OCI-LY3 (cell line): ENCODE results near the gene GPR27.

Source experiments
- H2AFZ ChIP-seq: fragments of 200-600, 300-600 bp; shearing (Covaris generic); 2 replicates; pipeline ENCODE4 v1.6.0; 2014; ENCODE audit warnings: antibody characterized with exemption, low read depth, low read length
- H3K27ac ChIP-seq: fragments of 200-600, 300-600 bp; sonication (generic); 2 replicates; pipeline ENCODE4 v1.5.1; 2014; ENCODE audit warnings: mild to moderate bottlenecking, low read length, moderate library complexity, mixed read lengths
- H3K27me3 ChIP-seq: fragments of 200-600, 300-600 bp; sonication (generic); 2 replicates; pipeline ENCODE4 v1.6.1; 2014; ENCODE audit warnings: low read depth, low read length, mixed read lengths
- H3K36me3 ChIP-seq: fragments of 200-600, 300-600 bp; sonication (generic); replicated peaks from 2 replicates; pipeline ENCODE3; 2014; ENCODE audit warnings: low read depth, low read length, mixed read lengths
- H3K4me1 ChIP-seq: fragments of 300-600, 200-600 bp; sonication (generic); 2 replicates; pipeline ENCODE4 v1.6.1; 2014; ENCODE audit warnings: low read length, mixed read lengths
- H3K4me2 ChIP-seq: fragments of 200-600, 300-600 bp; sonication (generic); 2 replicates; pipeline ENCODE4 v1.6.1; 2014; ENCODE audit warnings: low read length, mixed read lengths
- H3K4me3 ChIP-seq: fragments of 300-600, 200-600 bp; sonication (generic); 2 replicates; pipeline ENCODE4 v1.5.1; 2014; ENCODE audit warnings: antibody characterized with exemption, mild to moderate bottlenecking, low read length, moderate library complexity
- H3K79me2 ChIP-seq: fragments of 300-600, 200-600 bp; shearing (Covaris generic); 2 replicates; pipeline ENCODE4 v1.6.1; 2014; ENCODE audit warnings: mild to moderate bottlenecking, low read length, mixed read lengths
- H3K9ac ChIP-seq: fragments of 300-600, 200-600 bp; shearing (Covaris generic); 2 replicates; pipeline ENCODE4 v1.6.0; 2014; ENCODE audit warnings: mild to moderate bottlenecking, low read length, moderate library complexity
- H3K9me3 ChIP-seq: fragments of 200-600, 300-600 bp; shearing (Covaris generic); 2 replicates; pipeline ENCODE4 v1.6.1; 2014; ENCODE audit warnings: low read length, mixed read lengths; ENCODE audit not compliant: insufficient read depth
- H4K20me1 ChIP-seq: fragments of 200-600, 300-600 bp; sonication (generic); 2 replicates; pipeline ENCODE4 v1.6.1; 2016; ENCODE audit warnings: low read length, mixed read lengths; ENCODE audit not compliant: insufficient read depth
- EZH2phosphoT487 ChIP-seq: fragments of 200-600 bp; shearing (Covaris generic); IDR thresholded peaks from 2 replicates; pipeline ENCODE4 v1.6.1; 2018; ENCODE audit warnings: antibody characterized with exemption, mixed run types, low read depth
- TF ChIP-seq, protein P1 (sequence below): fragments of 200-600, 300-600 bp; sonication (generic); IDR thresholded peaks from 2 replicates; pipeline ENCODE4 v1.5.1; 2014; ENCODE audit warnings: antibody characterized with exemption, low read length, low read depth

Gene GPR27

DNA sequence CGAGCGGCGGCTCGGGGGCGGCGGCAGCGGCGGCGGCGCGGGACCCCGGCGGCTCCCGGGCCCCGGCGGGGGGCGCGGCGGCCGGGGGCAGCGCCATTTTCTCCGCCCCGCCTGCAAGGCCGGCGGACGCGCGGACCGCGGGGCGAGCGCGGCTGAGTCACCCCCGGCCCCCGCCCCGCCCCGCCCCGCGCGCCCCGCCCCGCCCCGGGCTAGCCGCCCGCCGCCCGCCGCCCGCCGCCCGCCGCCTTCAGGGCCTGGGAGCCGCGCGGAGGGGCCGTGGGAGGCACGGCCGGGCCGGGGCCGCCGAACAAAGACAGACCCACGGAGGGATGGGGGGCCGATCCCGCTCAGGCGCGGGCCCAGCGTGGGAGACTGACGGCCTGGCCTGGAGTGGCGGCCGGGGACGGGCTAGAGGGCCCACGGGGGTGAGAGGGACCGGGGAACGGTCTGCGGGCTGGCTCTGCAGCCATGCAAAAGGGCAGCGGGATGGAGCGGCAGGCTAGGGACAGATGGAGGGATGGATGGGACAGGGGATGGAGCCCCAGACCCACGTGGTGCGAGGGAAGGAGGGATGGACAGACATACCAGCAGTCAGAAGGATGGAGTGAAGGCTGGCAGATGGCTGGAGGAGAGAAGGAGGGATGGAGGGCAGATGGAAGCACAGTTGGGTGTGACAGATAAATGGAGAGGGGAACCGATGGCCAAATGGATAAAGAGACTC is 28.2 kb upstream of the GPR27 start, which contains the start of gene EIF4E3:
Gene EIF4E3 (minus strand): TSS at position 132 of the 721 bp plus-strand sequence. CDS start 35 bp downstream, at position 97.
- no peak for TF ChIP-seq EZH2phosphoT487

GRCh38 chr3:71726146-71726545 is 27.5 kb upstream of the GPR27 start:
- Histone ChIP-seq H4K20me1 (no peaks in the 10 kb centered on the region), H3K79me2 (no peaks in the 10 kb centered on the region), H3K9me3 (no peaks in the 10 kb centered on the region), H3K4me1 (peaks cover 13% of the 10 kb centered on the region), H3K36me3 (no peaks in the 10 kb centered on the region), H2AFZ (no peak overlapping the region), H3K27ac (no peak overlapping the region), H3K27me3 (peaks cover 70% of the 10 kb centered on the region), H3K4me2 (no peak overlapping the region), H3K9ac (no peak overlapping the region), H3K4me3 (no peak overlapping the region)
- TF ChIP-seq EZH2phosphoT487: no peak

More for the DNA sequence above, 28.2 kb upstream of the GPR27 start, which contains the start of gene EIF4E3:
- peak within 1 kb of the TSS; percentile 38 for H3K9ac ChIP-seq
- peak within 1 kb of the TSS; percentile 99 for H3K4me2 ChIP-seq
- H3K4me3 ChIP-seq: peak within 1 kb of the TSS; percentile 81
- H3K36me3 ChIP-seq: no peaks in the 10 kb centered on the region
- peaks cover 13% of the 10 kb centered on the region for H3K4me1 ChIP-seq
- H3K27me3 ChIP-seq: peaks cover 77% of the 10 kb centered on the region
- no peaks in the 10 kb centered on the region for H3K9me3 ChIP-seq
- H3K27ac ChIP-seq: no peak within 1 kb of the TSS
- no peaks in the 10 kb centered on the region for H3K79me2 ChIP-seq
- peak within 1 kb of the TSS; percentile 39 for H2AFZ ChIP-seq
- no peaks in the 10 kb centered on the region for H4K20me1 ChIP-seq

- Histone ChIP-seq H3K4me3 (no peak overlapping the region), H3K4me2 (no peak overlapping the region), H3K4me1 (peaks cover 18% of the 10 kb centered on the region), H3K9ac (no peak overlapping the region), H3K27ac (no peak overlapping the region), H3K27me3 (peaks cover 58% of the 10 kb centered on the region), H2AFZ (no peak overlapping the region), H3K79me2 (no peaks in the 10 kb centered on the region), H4K20me1 (no peaks in the 10 kb centered on the region), H3K36me3 (no peaks in the 10 kb centered on the region), H3K9me3 (no peaks in the 10 kb centered on the region)
- TF ChIP-seq, protein P1, sequence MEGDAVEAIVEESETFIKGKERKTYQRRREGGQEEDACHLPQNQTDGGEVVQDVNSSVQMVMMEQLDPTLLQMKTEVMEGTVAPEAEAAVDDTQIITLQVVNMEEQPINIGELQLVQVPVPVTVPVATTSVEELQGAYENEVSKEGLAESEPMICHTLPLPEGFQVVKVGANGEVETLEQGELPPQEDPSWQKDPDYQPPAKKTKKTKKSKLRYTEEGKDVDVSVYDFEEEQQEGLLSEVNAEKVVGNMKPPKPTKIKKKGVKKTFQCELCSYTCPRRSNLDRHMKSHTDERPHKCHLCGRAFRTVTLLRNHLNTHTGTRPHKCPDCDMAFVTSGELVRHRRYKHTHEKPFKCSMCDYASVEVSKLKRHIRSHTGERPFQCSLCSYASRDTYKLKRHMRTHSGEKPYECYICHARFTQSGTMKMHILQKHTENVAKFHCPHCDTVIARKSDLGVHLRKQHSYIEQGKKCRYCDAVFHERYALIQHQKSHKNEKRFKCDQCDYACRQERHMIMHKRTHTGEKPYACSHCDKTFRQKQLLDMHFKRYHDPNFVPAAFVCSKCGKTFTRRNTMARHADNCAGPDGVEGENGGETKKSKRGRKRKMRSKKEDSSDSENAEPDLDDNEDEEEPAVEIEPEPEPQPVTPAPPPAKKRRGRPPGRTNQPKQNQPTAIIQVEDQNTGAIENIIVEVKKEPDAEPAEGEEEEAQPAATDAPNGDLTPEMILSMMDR: no peak
- TF ChIP-seq EZH2phosphoT487: no peak
Measured at GRCh38 chr3:71728632-71729342, 24.9 kb upstream of the GPR27 start.

DNA sequence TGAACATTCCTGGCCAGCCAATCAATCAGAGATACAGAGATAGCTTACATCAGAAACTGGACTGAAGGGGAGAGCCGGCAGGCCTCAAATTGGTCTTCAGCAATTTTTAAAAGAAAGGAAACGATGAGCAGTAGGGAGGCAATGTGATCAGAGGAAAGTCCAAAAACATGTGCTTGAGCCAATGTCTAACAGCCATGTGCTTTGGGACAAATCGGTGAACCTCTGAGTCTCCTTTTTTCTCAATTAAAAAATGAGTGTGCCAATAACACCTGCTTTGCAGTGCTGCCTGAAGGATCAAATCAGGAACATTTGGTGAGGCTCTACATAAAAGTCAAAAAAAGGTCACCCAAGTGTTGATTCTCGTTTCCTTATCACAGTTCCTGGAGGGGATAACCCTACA is 21.0 kb upstream of the GPR27 start:
- TF ChIP-seq, protein P1: no peak
- TF ChIP-seq EZH2phosphoT487: no peak
- peak overlapping the region; percentile 8; the same call in 1 of the 2 replicates for H3K4me2 ChIP-seq
- no peaks in the 10 kb centered on the region for H3K79me2 ChIP-seq
- no peak overlapping the region for H2AFZ ChIP-seq
- H3K9ac ChIP-seq: no peak overlapping the region
- H3K4me1 ChIP-seq: peaks cover 10% of the 10 kb centered on the region
- H3K27me3 ChIP-seq: peaks cover 61% of the 10 kb centered on the region
- no peak overlapping the region for H3K27ac ChIP-seq
- no peak overlapping the region for H3K4me3 ChIP-seq
- H3K9me3 ChIP-seq: no peaks in the 10 kb centered on the region
- H4K20me1 ChIP-seq: no peaks in the 10 kb centered on the region
- no peaks in the 10 kb centered on the region for H3K36me3 ChIP-seq

GRCh38 chr3:71733319-71733718 is 20.3 kb upstream of the GPR27 start:
- TF ChIP-seq, protein P1: no peak
- no peak for TF ChIP-seq EZH2phosphoT487
- Histone ChIP-seq H3K4me3 (no peak overlapping the region), H3K4me2 (0 out of 2 replicates have a peak overlapping the region, but pooled peaks have one; percentile 8), H3K36me3 (no peaks in the 10 kb centered on the region), H3K4me1 (peaks cover 10% of the 10 kb centered on the region), H3K79me2 (no peaks in the 10 kb centered on the region), H3K27me3 (peaks cover 64% of the 10 kb centered on the region), H2AFZ (no peak overlapping the region), H3K9ac (no peak overlapping the region), H3K27ac (no peak overlapping the region), H3K9me3 (no peaks in the 10 kb centered on the region), H4K20me1 (no peaks in the 10 kb centered on the region)
